Stimulated activated CD4-positive, alpha-beta T cell treated with anti-CD3 and anti-CD28 coated beads, Interleukin-4, amount 100 ng/mL, for 1 hour (primary cell): Measurements from ENCODE around the gene GCM1.
"Not testable (repeated sequence)": the region's sequence is repeated elsewhere in the genome, so short reads cannot be mapped to it uniquely, and the experiment has no call there.

Source experiments
- DNase-seq: peaks from one replicate; pipeline ENCODE4 v3.0.0-alpha.2; 2020

GCM1 gene, protein sequence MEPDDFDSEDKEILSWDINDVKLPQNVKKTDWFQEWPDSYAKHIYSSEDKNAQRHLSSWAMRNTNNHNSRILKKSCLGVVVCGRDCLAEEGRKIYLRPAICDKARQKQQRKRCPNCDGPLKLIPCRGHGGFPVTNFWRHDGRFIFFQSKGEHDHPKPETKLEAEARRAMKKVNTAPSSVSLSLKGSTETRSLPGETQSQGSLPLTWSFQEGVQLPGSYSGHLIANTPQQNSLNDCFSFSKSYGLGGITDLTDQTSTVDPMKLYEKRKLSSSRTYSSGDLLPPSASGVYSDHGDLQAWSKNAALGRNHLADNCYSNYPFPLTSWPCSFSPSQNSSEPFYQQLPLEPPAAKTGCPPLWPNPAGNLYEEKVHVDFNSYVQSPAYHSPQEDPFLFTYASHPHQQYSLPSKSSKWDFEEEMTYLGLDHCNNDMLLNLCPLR

DNA sequence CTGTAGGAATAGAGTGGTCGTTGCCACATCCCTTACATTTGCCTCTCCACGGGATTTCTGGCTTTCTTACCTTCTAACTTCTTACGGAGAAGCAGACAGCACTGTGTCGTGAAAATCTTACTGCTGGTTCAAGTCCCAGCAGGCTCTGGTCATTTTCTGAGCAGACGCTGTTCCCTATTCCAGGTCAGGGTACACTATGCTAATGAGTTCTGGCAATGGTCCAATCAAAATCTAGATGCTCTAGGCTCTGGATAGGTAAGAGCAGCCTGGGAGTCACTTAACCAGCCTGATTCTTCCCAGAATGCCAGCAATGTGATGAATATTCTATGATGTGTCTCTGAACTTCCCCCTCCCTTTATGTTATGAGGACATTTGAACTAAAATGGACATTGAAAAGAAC, at the start of gene GCM1:
Gene GCM1, minus strand, starts transcription at position 158 of the 400 bp plus-strand sequence. CDS start 3,209 bp downstream, outside the sequence.
- DNase-seq, result no peak

DNA sequence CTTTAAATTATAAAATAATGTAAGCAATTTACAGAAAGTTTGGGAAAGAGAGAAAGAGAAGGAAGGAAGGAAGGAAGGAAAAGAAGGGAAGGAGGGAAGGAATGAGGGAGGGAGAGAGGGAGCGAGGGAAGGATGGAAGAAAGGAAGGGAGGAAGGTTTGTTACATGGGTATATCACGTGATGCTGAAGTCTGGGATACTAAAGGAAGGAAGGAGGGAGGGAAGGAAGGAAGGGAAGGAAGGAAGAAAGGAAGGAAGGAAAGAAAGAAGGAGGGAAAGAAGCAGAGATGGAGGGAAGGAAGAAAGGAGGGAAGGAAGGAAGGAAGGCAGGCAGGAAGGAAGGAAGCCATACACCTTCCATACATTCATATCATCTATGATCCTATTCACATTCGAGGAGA, 48.9 kb upstream of the GCM1 start:
- no peak for DNase-seq

DNA sequence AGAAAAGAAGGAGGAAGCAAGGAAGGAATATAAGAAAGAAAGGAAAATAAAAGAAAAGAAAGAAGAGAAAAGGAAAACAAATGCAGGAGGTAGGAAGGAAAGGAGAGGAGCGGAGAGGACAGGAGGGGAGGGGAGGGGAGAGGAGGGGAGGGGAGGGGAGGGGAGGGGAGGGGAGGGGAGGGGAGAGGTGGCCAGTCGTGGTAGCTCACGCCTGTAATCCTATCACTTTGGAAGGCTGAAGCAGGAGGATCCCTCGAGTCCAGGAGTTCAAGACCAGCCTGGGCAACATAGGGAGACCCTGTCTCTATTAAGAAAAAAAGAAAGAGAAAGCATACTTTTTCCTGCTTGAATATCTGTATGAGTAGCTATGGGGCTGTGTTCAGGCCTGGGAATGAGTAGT, 46.4 kb upstream of the GCM1 start:
- no peak for DNase-seq

DNA sequence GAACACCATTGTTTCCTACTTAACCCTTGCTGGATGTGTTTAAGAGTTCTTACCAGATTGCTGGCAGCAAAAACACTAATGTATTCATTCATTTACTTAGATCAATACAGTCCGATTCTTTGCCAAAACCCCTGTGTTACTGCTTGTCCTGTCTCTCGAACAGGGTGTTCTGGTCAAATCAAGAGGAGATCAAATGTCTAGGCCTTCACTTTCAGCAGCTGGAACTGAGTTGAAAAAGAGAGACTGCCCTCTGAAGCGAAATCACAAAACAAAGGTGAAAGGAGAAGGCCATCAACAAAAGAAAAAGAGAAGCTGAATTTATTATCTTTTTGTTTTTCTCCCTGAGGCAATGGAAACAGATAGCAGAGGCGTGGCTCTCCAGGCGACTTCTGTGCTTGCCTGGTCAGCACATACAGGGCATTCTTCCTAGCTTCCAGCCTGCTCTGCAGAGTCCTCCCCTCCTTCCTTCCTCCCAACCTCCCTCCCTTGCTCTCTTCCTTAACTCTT, 44.1 kb upstream of the GCM1 start:
- no peak for DNase-seq

DNA sequence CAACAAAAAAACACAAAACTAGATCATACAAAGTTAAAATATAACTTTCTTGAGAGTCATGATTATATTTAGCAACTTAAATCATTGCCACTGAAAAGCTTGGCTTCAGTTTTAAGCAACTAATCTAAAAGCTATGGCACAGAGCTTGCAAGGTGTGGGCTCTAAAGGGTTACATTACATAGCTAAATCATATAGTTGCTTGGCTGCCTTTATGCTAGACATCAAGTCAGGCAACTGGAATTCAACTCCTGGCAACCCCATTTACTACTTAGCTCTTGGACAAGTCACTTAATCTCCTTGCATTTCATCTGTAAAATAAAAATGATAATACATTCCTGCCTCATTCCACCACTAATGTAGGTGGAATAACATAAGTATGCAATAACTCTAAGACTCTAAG, 40.9 kb upstream of the GCM1 start:
- DNase-seq, result no peak

DNA sequence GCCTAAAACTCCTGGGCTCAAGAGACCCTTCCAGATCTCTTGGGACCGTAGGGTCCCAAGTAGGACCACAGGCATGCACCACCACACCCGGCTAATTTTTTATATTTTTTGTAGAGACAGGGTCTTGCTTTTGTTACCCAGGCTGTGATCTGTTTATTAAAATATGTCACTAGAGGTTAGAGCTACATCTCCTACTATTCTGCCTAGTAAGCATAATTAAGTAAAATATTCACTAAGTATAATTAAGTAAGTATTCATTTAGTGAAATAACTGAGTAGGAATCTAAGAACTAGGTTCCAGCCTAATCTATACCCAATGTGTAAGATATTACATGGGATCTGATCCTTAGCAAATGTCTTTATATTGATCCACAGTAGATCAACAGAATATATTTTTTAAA, 40.2 kb upstream of the GCM1 start:
- DNase-seq, result no peak

DNA sequence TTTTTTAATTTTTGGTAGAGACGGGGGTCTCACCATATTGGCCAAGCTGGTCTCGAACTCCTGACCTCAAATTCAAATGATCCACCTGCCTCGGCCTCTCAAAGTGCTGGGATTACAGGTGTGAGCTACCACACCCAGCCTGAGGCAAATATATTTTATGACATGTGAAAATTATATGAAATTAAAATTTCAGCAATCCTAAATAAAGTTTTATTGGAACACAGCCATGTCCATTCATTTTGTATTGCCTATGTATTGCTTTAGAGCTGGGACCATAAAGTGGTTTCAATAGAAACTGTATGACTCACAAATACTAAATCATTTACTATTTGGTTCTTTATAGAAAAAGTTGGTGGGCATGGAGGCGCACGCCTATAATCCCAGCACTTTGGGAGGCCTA, 32.0 kb upstream of the GCM1 start:
- DNase-seq, result no peak

DNA sequence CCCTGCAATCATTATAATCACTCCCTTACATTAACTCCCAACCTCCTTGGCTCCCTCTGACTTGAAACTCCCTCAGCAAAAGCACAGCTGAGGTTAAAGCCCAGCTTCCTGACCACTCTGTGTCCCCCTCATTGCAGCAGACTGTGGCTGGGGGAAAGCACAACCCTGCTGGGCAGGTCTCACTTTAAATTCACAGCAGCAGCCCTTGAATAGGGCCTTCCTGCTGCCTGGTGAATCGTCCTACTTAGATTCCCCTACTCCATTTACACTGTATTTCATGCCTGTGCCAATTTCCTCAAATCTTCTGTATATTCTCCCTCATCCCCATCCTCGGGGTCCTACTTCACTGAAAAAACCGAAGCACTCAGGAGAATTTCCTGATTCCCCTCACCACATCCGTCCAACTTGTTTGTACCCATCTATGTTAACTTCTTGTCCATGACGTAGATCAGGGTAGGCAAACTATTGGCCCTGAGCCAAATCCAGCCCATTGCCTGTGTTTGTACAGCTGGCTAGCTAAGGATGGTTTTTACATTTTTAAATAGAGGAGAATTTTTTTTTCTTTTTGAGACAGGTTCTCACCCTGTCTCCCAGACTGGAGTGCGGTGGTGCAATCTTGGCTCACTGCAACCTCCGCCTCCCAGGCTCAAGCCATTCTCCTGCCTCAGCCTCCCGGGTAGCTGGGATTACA, 31.5 kb upstream of the GCM1 start:
- no peak for DNase-seq

DNA sequence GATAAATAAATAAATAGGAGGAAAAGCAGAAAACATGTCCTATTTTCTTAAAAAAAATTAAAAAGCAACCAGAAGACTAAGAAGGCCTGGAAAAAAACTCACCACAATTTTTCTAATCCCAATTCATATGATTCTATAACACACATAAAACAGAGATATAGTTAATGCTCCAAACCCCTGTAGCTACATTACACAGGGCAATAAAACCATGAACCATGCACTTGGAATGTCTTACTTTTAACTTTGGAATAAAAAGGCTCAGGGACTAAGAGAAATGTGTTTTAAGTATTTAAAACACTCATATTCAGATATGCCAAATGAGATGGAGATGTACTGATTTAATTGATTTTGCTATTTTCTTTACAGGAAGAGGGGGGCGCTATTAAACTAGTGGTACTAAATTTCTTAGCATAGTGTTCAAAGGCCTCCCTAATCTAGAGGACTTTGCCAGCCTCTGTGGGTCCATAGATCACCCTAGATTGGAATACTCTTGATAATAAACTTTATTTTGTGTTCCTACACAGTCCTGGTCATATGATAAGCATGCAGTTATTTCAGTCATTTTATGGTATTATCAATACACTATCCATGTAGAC, 30.3 kb upstream of the GCM1 start:
- no peak for DNase-seq

DNA sequence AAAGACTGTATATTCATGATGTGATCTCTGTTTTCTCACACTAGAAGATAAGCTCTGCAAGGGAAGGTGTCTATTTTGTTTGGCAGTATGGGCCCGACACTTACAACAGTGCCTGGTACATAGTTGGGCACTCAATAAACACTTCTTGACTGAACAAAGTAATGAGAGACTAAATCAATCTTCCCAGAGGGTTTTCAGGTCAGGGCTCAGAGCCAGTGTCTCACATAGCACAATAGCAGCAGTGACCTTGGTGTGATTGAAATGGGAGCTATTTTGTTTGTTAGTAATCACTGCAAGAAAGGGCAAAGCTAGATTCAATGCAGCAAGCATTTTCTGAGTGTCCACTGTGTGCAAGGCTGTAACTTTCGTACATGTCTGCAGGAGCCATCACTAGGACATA, 26.4 kb upstream of the GCM1 start:
- no peak for DNase-seq

DNA sequence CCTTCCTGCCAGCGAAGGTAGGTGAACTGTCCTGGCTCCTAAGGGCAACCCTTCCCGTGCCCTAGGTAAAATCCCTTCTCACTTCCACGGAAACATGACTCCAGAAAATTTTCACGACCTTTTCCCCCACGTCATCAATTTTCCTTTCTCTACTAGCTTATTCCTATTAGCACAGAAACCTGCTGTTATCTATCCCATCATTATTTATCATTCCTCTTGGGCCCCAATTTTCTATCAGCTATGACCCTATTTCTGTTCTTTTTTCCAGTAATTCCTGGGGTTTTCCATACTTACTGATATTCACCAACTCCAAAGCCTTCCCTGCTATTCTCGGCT, 23.8 kb upstream of the GCM1 start:
- no peak for DNase-seq

DNA sequence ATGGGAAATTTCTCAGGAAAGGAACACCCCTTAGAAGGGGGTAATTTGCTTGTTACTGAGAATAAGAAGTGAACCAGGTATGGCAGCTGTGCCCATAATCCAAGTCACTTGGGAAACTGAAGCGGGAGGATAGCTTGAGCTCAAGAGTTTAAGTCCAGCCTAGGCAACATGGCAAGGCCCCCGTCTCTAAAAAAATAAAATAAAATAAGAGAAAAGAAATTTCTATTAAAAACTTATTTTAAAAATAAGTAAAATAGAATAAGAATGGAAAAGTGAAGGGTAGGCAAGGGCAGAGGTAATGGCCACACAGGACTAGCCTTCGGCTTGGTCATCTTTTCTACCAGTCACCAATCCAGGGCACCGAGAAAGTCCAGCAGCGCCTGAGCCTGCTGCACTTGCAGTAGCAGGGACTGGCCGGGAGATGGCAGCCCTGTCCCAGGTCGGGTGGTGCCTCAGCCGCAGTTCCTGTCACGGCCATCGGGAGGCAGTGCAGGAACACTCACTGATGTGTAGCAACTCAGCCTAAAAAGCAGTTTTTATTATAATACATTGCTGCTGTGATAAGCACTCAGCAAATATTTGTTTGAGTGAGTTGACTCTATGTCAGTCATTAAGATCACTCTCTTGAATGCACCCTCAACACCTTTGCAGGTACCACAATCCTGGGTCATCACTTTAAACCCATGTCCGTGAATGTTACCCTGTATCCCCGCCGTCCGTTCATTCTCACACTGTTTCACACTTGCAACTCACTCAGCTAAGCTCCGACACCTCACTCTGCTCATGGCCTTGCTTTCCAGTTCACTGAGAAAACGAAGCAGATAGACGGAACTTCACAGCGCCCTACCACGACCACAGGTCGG, 23.2 kb upstream of the GCM1 start:
- DNase-seq, result peak; percentile 91

DNA sequence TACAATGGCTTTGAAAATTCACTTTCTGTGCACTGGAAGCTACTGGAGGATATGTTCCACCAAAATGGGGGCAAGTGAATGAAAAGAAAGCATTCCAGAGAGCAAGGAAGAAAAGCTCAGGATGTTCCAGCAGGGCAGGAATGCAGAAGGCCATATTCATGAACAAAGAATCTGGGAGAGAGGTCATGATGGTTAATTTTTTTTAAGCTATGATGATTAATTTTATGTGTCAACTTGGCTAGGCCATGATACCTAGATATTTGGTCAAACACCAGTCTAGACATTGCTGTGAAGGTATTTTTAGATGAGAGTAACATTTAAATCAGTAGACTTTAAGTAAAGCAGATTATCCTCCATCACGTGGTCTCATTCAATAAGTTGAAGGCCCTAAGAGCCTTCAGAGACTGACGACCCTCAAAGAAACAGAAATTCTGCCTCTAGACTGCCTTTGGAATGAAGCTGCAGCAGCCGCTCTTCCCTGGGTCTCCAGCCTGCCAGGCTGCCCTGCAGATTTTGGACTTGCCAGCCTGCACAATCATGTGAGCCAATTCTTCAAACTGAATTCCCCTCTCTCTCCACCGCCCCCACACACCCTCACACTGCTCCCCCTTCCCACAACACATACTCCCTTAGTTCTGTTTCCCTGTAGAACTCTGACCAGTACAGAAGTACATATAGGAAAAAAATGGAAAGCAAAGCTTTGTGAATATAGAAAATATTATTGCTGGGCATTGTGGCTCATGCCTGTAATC, 20.1 kb upstream of the GCM1 start:
- no peak for DNase-seq

DNA sequence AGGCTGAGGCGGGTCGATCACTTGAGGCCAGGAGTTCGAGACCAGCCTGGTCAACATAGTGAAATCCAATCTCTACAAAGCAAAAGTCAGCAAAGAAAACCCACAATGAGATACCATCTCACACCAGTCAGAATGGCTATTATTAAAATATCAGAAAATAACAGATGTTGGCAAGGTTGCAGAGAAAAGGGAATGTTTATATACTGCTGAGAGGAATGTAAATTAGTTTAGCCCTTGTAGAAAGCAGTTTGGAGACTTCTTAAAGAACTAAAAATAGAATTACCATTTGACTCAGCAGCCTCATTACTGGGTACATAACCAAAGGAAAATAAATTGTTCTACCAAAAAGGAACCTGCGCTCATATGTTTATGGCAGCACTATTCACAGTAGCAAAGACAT, 16.7 kb upstream of the GCM1 start:
- DNase-seq, result no peak

DNA sequence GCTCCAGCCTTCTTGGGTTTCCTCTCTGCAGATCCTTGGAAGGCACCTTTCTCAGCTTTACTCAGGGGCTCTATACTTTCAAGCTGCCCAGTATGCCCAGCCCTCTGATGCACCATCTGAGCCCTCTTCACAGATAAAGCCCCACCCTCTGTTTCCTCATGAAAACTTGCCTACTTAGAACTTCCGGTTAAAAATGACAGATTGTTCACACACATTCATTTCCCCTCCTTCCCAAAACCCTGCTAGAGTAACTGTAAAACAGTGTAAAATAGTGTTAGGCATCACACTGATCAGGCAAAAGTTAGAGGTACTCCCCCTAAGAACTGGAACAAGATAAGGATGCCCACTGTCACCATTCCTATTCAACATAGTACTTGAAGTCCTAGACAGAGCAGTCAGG, 14.0 kb upstream of the GCM1 start:
- DNase-seq, result no peak

DNA sequence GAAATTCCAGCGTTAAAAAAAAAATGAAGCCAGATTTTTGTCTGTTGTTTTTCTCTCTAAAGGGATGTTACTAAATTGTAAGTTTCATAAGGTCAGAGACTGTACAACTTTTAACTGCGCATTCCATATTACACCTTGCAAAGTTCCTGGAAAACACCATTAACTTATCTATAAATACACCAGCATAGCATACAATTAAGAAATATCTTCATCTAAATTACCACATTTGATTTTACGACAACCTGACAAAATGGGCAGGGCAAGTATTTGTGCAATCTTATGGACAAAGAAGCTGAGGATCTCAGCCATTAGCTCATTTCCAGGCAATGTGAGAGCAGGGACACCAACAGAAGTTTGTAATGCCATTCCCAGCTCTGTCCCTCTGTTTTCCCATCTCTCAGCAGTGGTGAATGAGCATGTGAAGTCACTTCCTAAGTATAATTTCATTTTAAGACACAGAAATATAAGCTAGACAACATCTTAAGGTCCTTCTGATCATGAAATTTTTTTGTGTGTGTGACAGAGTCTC, 12.9 kb upstream of the GCM1 start:
- no peak for DNase-seq

DNA sequence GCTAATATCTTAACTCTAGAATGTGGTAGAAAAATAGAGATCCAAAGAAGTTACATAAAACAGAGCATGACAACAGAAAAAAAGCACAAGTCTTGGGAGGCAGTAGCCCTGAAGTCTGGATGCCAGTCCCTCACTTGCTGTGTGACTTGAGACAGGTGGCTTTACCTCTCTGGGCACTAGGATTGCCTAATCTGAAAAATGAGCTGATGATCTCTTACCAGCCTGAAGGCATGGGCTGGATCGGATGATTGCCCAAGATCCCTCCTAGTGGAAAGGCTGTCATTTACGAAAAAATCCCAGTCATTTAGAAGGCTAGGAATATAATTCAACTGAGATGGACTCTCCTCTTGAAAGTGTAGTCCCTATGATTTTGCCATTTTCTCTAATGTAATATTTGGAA, 10.9 kb upstream of the GCM1 start:
- no peak for DNase-seq

DNA sequence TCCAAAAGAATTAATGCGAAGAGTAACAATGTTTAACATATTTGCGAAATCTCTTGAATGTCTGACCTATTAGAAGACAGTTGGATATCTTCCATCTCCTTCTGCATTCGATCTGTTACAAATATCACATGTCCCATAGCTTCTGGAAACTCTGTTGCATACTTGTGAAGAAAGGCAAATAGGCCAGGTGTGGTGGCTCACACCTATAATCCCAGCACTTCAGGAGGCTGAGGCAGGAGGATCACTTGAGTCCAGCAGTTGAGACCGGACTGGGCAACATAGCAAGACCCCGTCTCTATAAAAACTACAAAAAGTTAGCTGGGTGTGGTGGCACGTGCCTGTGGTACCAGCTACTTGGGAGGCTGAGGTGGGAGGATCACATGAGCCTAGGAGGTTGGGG, 9.4 kb upstream of the GCM1 start:
- DNase-seq, result not testable (repeated sequence)

DNA sequence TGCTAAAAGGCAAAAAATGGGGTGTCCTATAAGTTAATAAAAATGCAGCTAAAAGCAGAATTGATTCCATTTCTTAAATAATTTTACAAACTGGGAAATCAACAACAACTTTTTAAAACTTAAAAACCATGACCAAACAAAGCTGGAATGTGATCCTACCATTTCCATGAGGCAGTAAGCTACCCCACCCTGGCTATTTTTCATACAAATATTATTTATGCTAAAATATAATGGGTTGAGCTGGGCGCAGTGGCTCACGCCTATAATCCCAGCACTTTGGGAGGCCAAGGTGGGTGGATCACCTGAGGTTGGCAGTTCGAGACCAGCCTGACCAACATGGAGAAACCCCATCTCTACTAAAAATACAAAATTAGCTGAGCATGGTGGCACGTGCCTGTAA, 6.6 kb upstream of the GCM1 start:
- not testable (repeated sequence) for DNase-seq

DNA sequence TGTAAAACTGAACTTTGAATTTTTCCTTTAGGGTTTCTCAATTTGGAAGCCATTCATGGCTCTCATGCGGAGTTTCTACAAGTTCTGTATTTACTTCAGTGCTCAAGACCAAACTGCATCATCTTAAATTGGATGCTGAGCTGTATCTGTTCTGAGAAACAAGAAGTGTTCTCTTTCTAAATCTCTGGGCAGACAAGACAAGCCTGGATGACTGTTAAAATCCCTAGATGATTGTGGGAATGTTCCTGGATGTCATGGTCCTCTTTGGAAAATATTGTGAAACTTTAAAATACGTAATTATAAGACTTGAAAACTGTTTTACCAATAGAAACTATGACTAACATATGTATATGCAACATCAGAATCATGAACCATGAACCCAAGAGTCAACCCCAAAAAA, 6.2 kb upstream of the GCM1 start:
- DNase-seq, result no peak

DNA sequence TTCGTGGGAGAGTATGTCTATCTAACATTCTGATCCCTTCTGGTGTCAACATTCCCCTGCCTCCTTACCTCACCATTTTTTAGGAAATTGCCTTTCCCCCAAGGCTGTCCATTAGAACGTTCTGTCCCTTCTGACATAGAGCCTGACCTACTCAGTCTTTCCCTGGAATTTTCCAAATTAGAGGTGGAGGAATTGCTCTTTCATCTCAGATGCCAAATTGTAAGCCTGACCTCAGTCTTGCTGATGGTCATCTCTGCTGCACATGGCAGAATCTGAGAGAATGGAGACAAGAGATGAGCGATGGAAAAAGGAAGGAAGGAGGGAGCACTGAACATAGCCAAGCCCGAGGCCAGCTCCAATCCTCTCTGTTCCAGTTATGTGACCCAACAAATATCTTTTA, 5.4 kb upstream of the GCM1 start:
- DNase-seq, result no peak

DNA sequence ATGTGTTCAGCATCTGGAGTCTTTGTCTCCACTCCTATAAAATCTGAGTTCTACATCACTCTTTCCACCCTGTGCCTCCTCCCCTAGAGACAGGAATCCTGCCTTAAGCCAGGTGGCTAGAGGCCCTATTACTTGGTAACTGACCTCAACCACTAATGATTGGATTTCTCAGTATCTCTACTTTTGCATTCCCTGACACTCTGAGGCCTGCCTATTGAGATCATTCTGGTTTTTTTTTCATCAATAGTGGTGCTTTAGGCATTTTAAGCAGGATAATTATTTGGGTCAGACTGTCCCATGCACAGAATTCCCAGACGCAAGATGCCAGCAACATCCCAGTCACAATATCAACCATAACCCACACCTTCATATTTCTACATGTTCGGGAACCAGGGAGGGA, 3.9 kb upstream of the GCM1 start:
- DNase-seq, result no peak
